Endothelial cell of umbilical vein (primary cell): ENCODE results near the gene CDKN1C. TPM values are rescaled to one million over a fixed set of nuclear protein-coding genes. Genes with fewer than 3 reads are reported as not detected.

Experiments used
- BruUV-seq: library from RNA; stranded (reverse); fragments of 400-500 nt; replicated peaks from 2 replicates; lab custom pipeline; 2021; lab: Mats Ljungman, UMichigan
- CTCF ChIA-PET: fragments of 300-600, 350-600 bp; sonication (Branson Sonifier 250); formaldehyde crosslinking; loops from one replicate; lab custom pipeline; 2021; ENCODE audit warnings: antibody characterized with exemption, inconsistent platforms; lab: Charles Lee
- POLR2A ChIA-PET: fragments of 300-600, 350-600 bp; sonication (Branson Sonifier 250); formaldehyde crosslinking; loops from one replicate; lab custom pipeline; 2021; ENCODE audit warnings: antibody characterized with exemption, inconsistent platforms; lab: Charles Lee
- DNase-seq: peaks from one replicate; pipeline ENCODE4 v3.0.0-alpha.2; 2011; ENCODE audit warnings: low read depth, low spot score
- FAIRE-seq: peaks from 2 replicates; lab custom pipeline; 2011; peaks lifted over from hg19 to GRCh38; lab: Jason Lieb, UNC
- H2AFZ ChIP-seq: 2 replicates; pipeline ENCODE4 v1.6.0; 2012; ENCODE audit warnings: low read depth, low read length, control low read depth, inconsistent platforms
- H3K27ac ChIP-seq: 2 replicates; pipeline ENCODE4 v1.5.1; 2011; ENCODE audit warnings: low read depth, mild to moderate bottlenecking, control low read depth, low read length, moderate library complexity; ENCODE audit not compliant: insufficient read depth
- H3K27me3 ChIP-seq, 2 experiments: 2 replicates each; pipeline versions ENCODE4 v1.6.0 to v1.6.1; 2011; ENCODE audit warnings: low read length in 2 of 2, mixed read lengths in 1 of 2; ENCODE audit not compliant: control insufficient read depth in 2 of 2, insufficient read depth in 2 of 2
- H3K36me3 ChIP-seq, 2 experiments: 2 replicates in 1 of 2; 3 replicates in 1 of 2; pipeline ENCODE4 v1.5.1; 2011; ENCODE audit warnings: low read length in 2 of 2, mild to moderate bottlenecking in 1 of 2, moderate library complexity in 1 of 2; ENCODE audit not compliant: control insufficient read depth in 2 of 2, insufficient read depth in 2 of 2; ENCODE audit errors: extremely low read depth in 1 of 2
- H3K4me1 ChIP-seq: 3 replicates; pipeline ENCODE4 v1.5.1; 2011; ENCODE audit warnings: mild to moderate bottlenecking, low read length; ENCODE audit not compliant: control insufficient read depth, insufficient read depth; ENCODE audit errors: extremely low read depth
- H3K4me2 ChIP-seq: 2 replicates; pipeline ENCODE4 v1.6.1; 2011; ENCODE audit warnings: low read length, control low read depth, mixed read lengths; ENCODE audit not compliant: insufficient read depth
- H3K4me3 ChIP-seq, 3 experiments: fragments of 200-600 bp in 1 of 3; sonication (generic), shearing (Covaris generic) in 1 of 3; replicated peaks in 1 of 3; 2 replicates each; pipeline ENCODE4 v1.5.1; 2011 to 2016; ENCODE audit warnings: control low read depth in 3 of 3, low read length in 3 of 3, mild to moderate bottlenecking in 2 of 3, inconsistent platforms in 1 of 3, low read depth in 1 of 3, moderate library complexity in 1 of 3; ENCODE audit not compliant: insufficient read depth in 1 of 3
- H3K79me2 ChIP-seq: 2 replicates; pipeline ENCODE4 v1.6.0; 2012; ENCODE audit warnings: low read length, inconsistent platforms; ENCODE audit not compliant: control insufficient read depth, insufficient read depth
- H3K9ac ChIP-seq: replicated peaks from 2 replicates; pipeline ENCODE3; 2011; ENCODE audit warnings: low read length, control low read depth; ENCODE audit not compliant: insufficient read depth; ENCODE audit errors: extremely low read depth
- H3K9me1 ChIP-seq: replicated peaks from 3 replicates; pipeline ENCODE4 v1.6.0; 2011; ENCODE audit warnings: mild to moderate bottlenecking, low read length; ENCODE audit not compliant: control insufficient read depth, insufficient read depth; ENCODE audit errors: extremely low read depth
- H3K9me3 ChIP-seq: replicated peaks from 2 replicates; pipeline ENCODE4 v1.5.1; 2012; ENCODE audit warnings: low read length, inconsistent platforms; ENCODE audit not compliant: control insufficient read depth, insufficient read depth
- H4K20me1 ChIP-seq: replicated peaks from 2 replicates; pipeline ENCODE3; 2011; ENCODE audit warnings: mild to moderate bottlenecking, low read length; ENCODE audit not compliant: control insufficient read depth, insufficient read depth; ENCODE audit errors: extremely low read depth
- CTCF ChIP-seq, 2 donors: IDR thresholded peaks; 1 replicate in 1 of 2; 2 replicates in 1 of 2; pipeline ENCODE4 v1.5.1; 2011; ENCODE audit warnings: low read length in 2 of 2, mild to moderate bottlenecking in 2 of 2, moderate library complexity in 2 of 2, control low read depth in 1 of 2, inconsistent platforms in 1 of 2, low read depth in 1 of 2; ENCODE audit not compliant: insufficient read depth in 1 of 2; ENCODE audit errors: extremely low read depth in 1 of 2
- FOS ChIP-seq: IDR thresholded peaks from 2 replicates; pipeline ENCODE4 v1.6.1; 2011; ENCODE audit warnings: mild to moderate bottlenecking, low read length, moderate library complexity, borderline replicate concordance; ENCODE audit not compliant: insufficient read depth
- POLR2A ChIP-seq: IDR thresholded peaks from 2 replicates; pipeline ENCODE4 v1.6.1; 2012; ENCODE audit warnings: low read depth, mild to moderate bottlenecking, control low read depth, low read length
- POLR2AphosphoS5 ChIP-seq: IDR thresholded peaks from 2 replicates; pipeline ENCODE4 v1.6.1; 2012; ENCODE audit warnings: low read depth, mild to moderate bottlenecking, control low read depth, low read length, moderate library complexity; ENCODE audit not compliant: insufficient read depth
- dilution Hi-C: fragments of 300-500 bp; cut with MboI; formaldehyde crosslinking; loops from one replicate; pipeline ENCODE4 v1.15.0; 2019; ENCODE audit warnings: low sequenced_read_pairs; ENCODE audit not compliant: extremely low pct_ligation_motif_present
- intact Hi-C: fragments of 100-400 bp; cut with micrococcal nuclease; formaldehyde crosslinking; loops from one replicate; pipeline ENCODE4 v1.10.0; 2022
- polyA plus RNA-seq, 4 experiments: library from polyadenylated mRNA; depleted of rRNA in 3 of 4; stranded (reverse) in 3 of 4; unstranded in 1 of 4; fragments of >200 nt; gene quantifications; 2 replicates each; pipeline versions ENCODE4 v1.2.1 to v1.2.3, GENCODE V29; 2011 to 2012; ENCODE audit warnings: missing spikeins in 1 of 4
- total RNA-seq: library from RNA; stranded (reverse); gene quantifications from 2 replicates; pipeline ENCODE4 v1.2.3, GENCODE V29; 2021

The CDKN1C gene
- total and polyA plus RNA-seq, 2 donors (not counting 3 experiments of a cell fraction or from before 2014, with no cell fraction given): 4.1 to 9.0 TPM

GRCh38 chr11:2889362-2890273 lies 4.0 kb upstream of the CDKN1C start:
- Histone ChIP-seq H4K20me1 (no peaks in the 10 kb centered on the region), H3K9ac (no peak overlapping the region), H3K4me3 (no peak overlapping the region), H3K9me3 (no peaks in the 10 kb centered on the region), H3K4me2 (no peak overlapping the region), H3K9me1 (no peaks in the 10 kb centered on the region), H3K4me1 (peaks cover 19% of the 10 kb centered on the region), H3K27me3 (no peaks in the 10 kb centered on the region), H2AFZ (no peak overlapping the region), H3K79me2 (no peaks in the 10 kb centered on the region), H3K27ac (no peak overlapping the region), H3K36me3 (no peaks in the 10 kb centered on the region)
- no peak for DNase-seq
- ChIA-PET CTCF (interaction anchor here (1.3 to 16.2 kb wide), 5 partner anchors 8 to 355 kb away, joined by 3 to 711 read pairs (median 8); partner anchors contain the start of gene PHLDA2), POLR2A (interaction anchor here (0.6 kb wide), 1 partner anchor 1146 kb away, joined by 4 read pairs; no protein-coding TSS in a partner anchor)
- no peak for TF ChIP-seq FOS
- no peak for TF ChIP-seq POLR2AphosphoS5
- no peak for FAIRE-seq
- dilution Hi-C loops (no loop called here), intact Hi-C loops (loop anchor here (2.0 to 10.0 kb wide), 4 partner anchors 115 to 585 kb away; partner anchors contain the start of genes C11orf21 and TSPAN32)
- BruUV-seq: no TSS peak

GRCh38 chr11:2888266-2888968 lies 2.8 kb upstream of the CDKN1C start:
- dilution Hi-C loops (no loop called here), intact Hi-C loops (loop anchor here (1.0 to 10.0 kb wide), 6 partner anchors 114 to 584 kb away; partner anchors contain the start of genes C11orf21 and TSPAN32)
- H3K4me1 ChIP-seq: peaks cover 22% of the 10 kb centered on the region
- H3K9me3 ChIP-seq: no peaks in the 10 kb centered on the region
- peaks cover 0 to 8% of the 10 kb centered on the region in 2 experiments for H3K27me3 ChIP-seq
- no peak overlapping the region for H3K4me2 ChIP-seq
- no peaks in the 10 kb centered on the region for H4K20me1 ChIP-seq
- BruUV-seq: no TSS peak
- FAIRE-seq (peak; percentile 94), DNase-seq (peak; percentile 73)
- no peaks in the 10 kb centered on the region for H3K9me1 ChIP-seq
- no peak overlapping the region for H3K4me3 ChIP-seq
- POLR2A ChIA-PET: interaction anchor here (1.3 kb wide), 1 partner anchor 356 kb away, joined by 4 read pairs; no protein-coding TSS in a partner anchor
- TF ChIP-seq POLR2A (no peak), CTCF (IDR thresholded peaks at IDR 0.05; ENCODE audit: extremely low read depth in 1 of 2, insufficient read depth in 1 of 2, low read depth in 1 of 2, low read length in 2 of 2) (peak; percentile 98 to 99)
- H3K27ac ChIP-seq: no peak overlapping the region
- CTCF ChIA-PET: interaction anchor here (1.0 to 16.2 kb wide), 16 partner anchors 10 to 464 kb away, joined by 3 to 711 read pairs (median 4); partner anchors contain the start of gene PHLDA2
- H3K79me2 ChIP-seq: no peaks in the 10 kb centered on the region
- no peak overlapping the region for H3K9ac ChIP-seq
- no peak overlapping the region for H2AFZ ChIP-seq
- no peaks in the 10 kb centered on the region for H3K36me3 ChIP-seq
